Stimulated activated CD4-positive, alpha-beta T cell treated with anti-CD3 and anti-CD28 coated beads, Interleukin-4, amount 100 ng/mL, for 1 hour (primary cell): ENCODE data around the gene GOLGA5.

Experiments
- DNase-seq: peaks from one replicate; pipeline ENCODE4 v3.0.0-alpha.2; 2020

GOLGA5 gene

GRCh38 chr14:92885279-92886061 lies 91.4 kb downstream of the GOLGA5 start:
- no peak for DNase-seq

GRCh38 chr14:92886337-92886736 lies 92.2 kb downstream of the GOLGA5 start:
- DNase-seq: no peak

- DNase-seq: no peak
Observed at GRCh38 chr14:92887157-92887556, 93.1 kb downstream of the GOLGA5 start.

GRCh38 chr14:92888896-92889295 lies 94.8 kb downstream of the GOLGA5 start:
- no peak for DNase-seq
